ENCODE data around the gene PPP1R36.
A peak's percentile ranks its signal among the peaks of the same experiment; 100 is the strongest.
"Not testable (repeated sequence)": the region's sequence is repeated elsewhere in the genome, so short reads cannot be mapped to it uniquely, and the experiment has no call there.

Gene PPP1R36

GRCh38 chr14:64620910-64621309 is 71.1 kb downstream of the PPP1R36 start:
- Mint-ChIP-seq H3K36me3 (ENCODE audit: insufficient read depth) (no peaks in the 10 kb centered on the region), H3K27ac (no peak overlapping the region), H3K4me3 (no peak overlapping the region), H3K9me3 (no peaks in the 10 kb centered on the region), H3K27me3 (peaks cover 29 to 47% of the 10 kb centered on the region in 2 donors), H3K4me1 (ENCODE audit: low read depth in 2 of 2) (peaks cover 0 to 3% of the 10 kb centered on the region in 2 donors)
- DNase-seq (no peak), ATAC-seq (replicated peaks) (no peak)

- peaks cover 0 to 3% of the 10 kb centered on the region in 2 donors for H3K4me1 Mint-ChIP-seq (ENCODE audit: low read depth in 2 of 2)
- no peaks in the 10 kb centered on the region for H3K36me3 Mint-ChIP-seq (ENCODE audit: insufficient read depth)
- no peak overlapping the region for H3K27ac Mint-ChIP-seq
- H3K9me3 Mint-ChIP-seq = no peaks in the 10 kb centered on the region
- DNase-seq (no peak), ATAC-seq (replicated peaks) (no peak)
- H3K27me3 Mint-ChIP-seq = peaks cover 17 to 59% of the 10 kb centered on the region in 2 donors
- no peak overlapping the region for H3K4me3 Mint-ChIP-seq
Observed at GRCh38 chr14:64623554-64624165, 73.9 kb downstream of the PPP1R36 start.

- Mint-ChIP-seq H3K27me3 (peaks cover 20 to 54% of the 10 kb centered on the region in 2 donors), H3K4me1 (ENCODE audit: low read depth in 2 of 2) (peaks cover 0 to 3% of the 10 kb centered on the region in 2 donors), H3K27ac (no peak overlapping the region), H3K9me3 (no peaks in the 10 kb centered on the region), H3K36me3 (ENCODE audit: insufficient read depth) (no peaks in the 10 kb centered on the region), H3K4me3 (no peak overlapping the region)
- no peak for ATAC-seq (replicated peaks)
- DNase-seq = no peak
Observed at GRCh38 chr14:64625386-64626232, 75.8 kb downstream of the PPP1R36 start.

- ATAC-seq (replicated peaks) (no peak), DNase-seq (no peak)
- no peaks in the 10 kb centered on the region for H3K4me1 Mint-ChIP-seq (ENCODE audit: low read depth in 2 of 2)
- H3K27me3 Mint-ChIP-seq = peaks cover 9 to 36% of the 10 kb centered on the region in 2 donors
- H3K4me3 Mint-ChIP-seq = no peak overlapping the region
- H3K9me3 Mint-ChIP-seq = no peaks in the 10 kb centered on the region
- H3K36me3 Mint-ChIP-seq (ENCODE audit: insufficient read depth) = no peaks in the 10 kb centered on the region
- no peak overlapping the region for H3K27ac Mint-ChIP-seq
Observed at GRCh38 chr14:64628940-64629408, 79.2 kb downstream of the PPP1R36 start.

GRCh38 chr14:64630778-64631177 is 81.0 kb downstream of the PPP1R36 start:
- no peak overlapping the region for H3K4me3 Mint-ChIP-seq
- H3K36me3 Mint-ChIP-seq (ENCODE audit: insufficient read depth) = no peaks in the 10 kb centered on the region
- ATAC-seq (replicated peaks) (no peak), DNase-seq (no peak)
- peaks cover 6 to 18% of the 10 kb centered on the region in 2 donors for H3K27me3 Mint-ChIP-seq
- no peaks in the 10 kb centered on the region for H3K9me3 Mint-ChIP-seq
- no peak overlapping the region for H3K27ac Mint-ChIP-seq
- no peaks in the 10 kb centered on the region for H3K4me1 Mint-ChIP-seq (ENCODE audit: low read depth in 2 of 2)

GRCh38 chr14:64631222-64631621 is 81.5 kb downstream of the PPP1R36 start:
- H3K9me3 Mint-ChIP-seq; H3K27ac Mint-ChIP-seq; H3K4me3 Mint-ChIP-seq; H3K4me1 Mint-ChIP-seq (ENCODE audit: low read depth in 2 of 2); H3K36me3 Mint-ChIP-seq (ENCODE audit: insufficient read depth); DNase-seq; ATAC-seq (replicated peaks): not testable (repeated sequence)
- peaks cover 6 to 14% of the 10 kb centered on the region in 2 donors for H3K27me3 Mint-ChIP-seq

- peaks cover 0 to 2% of the 10 kb centered on the region in 2 donors for H3K4me1 Mint-ChIP-seq (ENCODE audit: low read depth in 2 of 2)
- ATAC-seq (replicated peaks) (no peak), DNase-seq (no peak)
- H3K36me3 Mint-ChIP-seq (ENCODE audit: insufficient read depth) = no peaks in the 10 kb centered on the region
- H3K27me3 Mint-ChIP-seq = peaks cover 6 to 12% of the 10 kb centered on the region in 2 donors
- H3K27ac Mint-ChIP-seq = no peak overlapping the region
- H3K9me3 Mint-ChIP-seq = no peaks in the 10 kb centered on the region
- no peak overlapping the region for H3K4me3 Mint-ChIP-seq
Observed at GRCh38 chr14:64632056-64632455, 82.3 kb downstream of the PPP1R36 start.

GRCh38 chr14:64634558-64634957 is 84.8 kb downstream of the PPP1R36 start:
- ATAC-seq (replicated peaks) (no peak), DNase-seq (no peak)
- Mint-ChIP-seq H3K27ac (no peak overlapping the region), H3K4me1 (ENCODE audit: low read depth in 2 of 2) (peaks cover 0 to 2% of the 10 kb centered on the region in 2 donors), H3K36me3 (ENCODE audit: insufficient read depth) (no peaks in the 10 kb centered on the region), H3K4me3 (no peak overlapping the region), H3K9me3 (no peaks in the 10 kb centered on the region), H3K27me3 (peaks cover 6 to 11% of the 10 kb centered on the region in 2 donors)

GRCh38 chr14:64636208-64636979 is 86.6 kb downstream of the PPP1R36 start:
- Mint-ChIP-seq H3K36me3 (ENCODE audit: insufficient read depth) (no peaks in the 10 kb centered on the region), H3K27ac (no peak overlapping the region), H3K9me3 (no peaks in the 10 kb centered on the region), H3K4me1 (ENCODE audit: low read depth in 2 of 2) (peaks cover 0 to 2% of the 10 kb centered on the region in 2 donors), H3K27me3 (peaks cover 0 to 12% of the 10 kb centered on the region in 2 donors), H3K4me3 (no peak overlapping the region)
- ATAC-seq (replicated peaks) (peak; percentile 97), DNase-seq (peak; percentile 60 to 70 (median 69))

- H3K4me3 Mint-ChIP-seq = no peak overlapping the region
- H3K36me3 Mint-ChIP-seq (ENCODE audit: insufficient read depth) = no peaks in the 10 kb centered on the region
- no peak for ATAC-seq (replicated peaks)
- H3K4me1 Mint-ChIP-seq (ENCODE audit: low read depth in 2 of 2) = peaks cover 0 to 2% of the 10 kb centered on the region in 2 donors
- no peak for DNase-seq
- no peaks in the 10 kb centered on the region for H3K9me3 Mint-ChIP-seq
- peaks cover 5 to 17% of the 10 kb centered on the region in 2 donors for H3K27me3 Mint-ChIP-seq
- no peak overlapping the region for H3K27ac Mint-ChIP-seq
Observed at GRCh38 chr14:64636980-64637429, 87.2 kb downstream of the PPP1R36 start.

GRCh38 chr14:64637735-64638473 is 88.1 kb downstream of the PPP1R36 start:
- no peak overlapping the region for H3K27ac Mint-ChIP-seq
- DNase-seq = no peak
- ATAC-seq (replicated peaks) = no peak

GRCh38 chr14:64638625-64639024 is 88.9 kb downstream of the PPP1R36 start:
- DNase-seq (no peak), ATAC-seq (replicated peaks) (no peak)
- no peaks in the 10 kb centered on the region for H3K36me3 Mint-ChIP-seq (ENCODE audit: insufficient read depth)
- H3K9me3 Mint-ChIP-seq = no peaks in the 10 kb centered on the region
- H3K4me1 Mint-ChIP-seq (ENCODE audit: low read depth in 2 of 2) = peaks cover 0 to 2% of the 10 kb centered on the region in 2 donors
- H3K4me3 Mint-ChIP-seq = no peak overlapping the region
- peaks cover 15 to 17% of the 10 kb centered on the region in 2 donors for H3K27me3 Mint-ChIP-seq
- H3K27ac Mint-ChIP-seq = peak overlapping the region in 1 of 2 donors; percentile 60

More at GRCh38 chr14:64637735-64638473, 88.1 kb downstream of the PPP1R36 start:
- H3K4me3 Mint-ChIP-seq = no peak overlapping the region
- H3K9me3 Mint-ChIP-seq = no peaks in the 10 kb centered on the region
- H3K4me1 Mint-ChIP-seq (ENCODE audit: low read depth in 2 of 2) = peaks cover 0 to 2% of the 10 kb centered on the region in 2 donors
- peaks cover 9 to 17% of the 10 kb centered on the region in 2 donors for H3K27me3 Mint-ChIP-seq
- no peaks in the 10 kb centered on the region for H3K36me3 Mint-ChIP-seq (ENCODE audit: insufficient read depth)

Data from effector memory CD8-positive, alpha-beta T cell (primary cell).